Ovary (tissue), 3 donors: Measurements from ENCODE around the gene SESN3.

Experiments
- POLR2A ChIP-seq: fragments of 450-650 bp; IDR thresholded peaks from one replicate; pipeline ENCODE4 v1.6.1; 2017; ENCODE audit warnings: antibody characterized with exemption, mild to moderate bottlenecking, moderate library complexity
- TF ChIP-seq, protein P1 (sequence below), 3 donors: fragments of 450-650 bp in 2 of 3; fragments of 200-600 bp in 1 of 3; IDR thresholded peaks; one replicate each; pipeline versions ENCODE4 v1.5.1 to v1.8.0; 2016 to 2022; ENCODE audit warnings: antibody characterized with exemption in 3 of 3, mild to moderate bottlenecking in 1 of 3
- donor health status: DM: no; HTN: no; CAD: no.

DNA sequence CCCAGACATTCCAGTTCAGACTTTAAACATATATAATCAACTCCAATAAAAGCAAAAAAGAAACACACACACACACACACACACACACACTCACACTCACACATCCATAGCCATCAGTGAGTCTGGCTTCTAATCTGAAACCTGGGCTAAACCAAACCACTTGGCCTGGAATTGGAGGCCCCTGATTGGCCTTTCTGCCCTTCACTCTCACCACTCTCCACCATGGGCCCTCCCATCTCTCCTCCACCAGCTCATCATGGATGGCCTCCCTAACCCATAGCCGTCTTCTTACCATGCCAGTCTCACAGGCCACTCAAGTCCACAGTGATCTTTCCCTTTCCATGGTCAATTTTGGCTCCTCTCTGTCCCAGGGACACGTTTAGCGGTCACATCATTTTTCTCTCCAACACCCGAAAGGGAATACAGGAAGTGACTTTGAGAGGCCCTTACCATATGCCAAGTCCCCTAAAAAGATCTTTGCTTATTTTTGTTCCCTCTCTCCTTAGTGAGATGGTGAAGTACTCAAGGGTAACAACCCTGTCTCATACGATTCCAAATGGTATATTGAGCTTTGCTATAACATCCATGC is 74.8 kb downstream of the SESN3 start:
- no peak for TF ChIP-seq POLR2A
- TF ChIP-seq, protein P1, sequence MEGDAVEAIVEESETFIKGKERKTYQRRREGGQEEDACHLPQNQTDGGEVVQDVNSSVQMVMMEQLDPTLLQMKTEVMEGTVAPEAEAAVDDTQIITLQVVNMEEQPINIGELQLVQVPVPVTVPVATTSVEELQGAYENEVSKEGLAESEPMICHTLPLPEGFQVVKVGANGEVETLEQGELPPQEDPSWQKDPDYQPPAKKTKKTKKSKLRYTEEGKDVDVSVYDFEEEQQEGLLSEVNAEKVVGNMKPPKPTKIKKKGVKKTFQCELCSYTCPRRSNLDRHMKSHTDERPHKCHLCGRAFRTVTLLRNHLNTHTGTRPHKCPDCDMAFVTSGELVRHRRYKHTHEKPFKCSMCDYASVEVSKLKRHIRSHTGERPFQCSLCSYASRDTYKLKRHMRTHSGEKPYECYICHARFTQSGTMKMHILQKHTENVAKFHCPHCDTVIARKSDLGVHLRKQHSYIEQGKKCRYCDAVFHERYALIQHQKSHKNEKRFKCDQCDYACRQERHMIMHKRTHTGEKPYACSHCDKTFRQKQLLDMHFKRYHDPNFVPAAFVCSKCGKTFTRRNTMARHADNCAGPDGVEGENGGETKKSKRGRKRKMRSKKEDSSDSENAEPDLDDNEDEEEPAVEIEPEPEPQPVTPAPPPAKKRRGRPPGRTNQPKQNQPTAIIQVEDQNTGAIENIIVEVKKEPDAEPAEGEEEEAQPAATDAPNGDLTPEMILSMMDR (IDR thresholded peaks at IDR 0.05) = no peak
